Omental fat pad (tissue), 4 donors: Measurements from ENCODE around the gene UBR2. TPM values are rescaled to one million over a fixed set of nuclear protein-coding genes. Genes with fewer than 3 reads are reported as not detected.

Source experiments
- ATAC-seq: fragments of 150-250 bp; one replicate; pipeline ENCODE4 v1.9.1; 2016; ENCODE audit warnings: mild to moderate bottlenecking, moderate library complexity; ENCODE audit not compliant: low FRiP score
- DNase-seq: peaks from one replicate; pipeline ENCODE4 v3.0.0-alpha.2; 2019; ENCODE audit warnings: low spot score
- CTCF ChIP-seq, 3 donors: fragments of 450-650 bp; IDR thresholded peaks; one replicate each; pipeline ENCODE4 v1.5.1; 2016 to 2017; ENCODE audit warnings: antibody characterized with exemption in 3 of 3, mild to moderate bottlenecking in 3 of 3, moderate library complexity in 2 of 3
- total RNA-seq, 4 donors: library from RNA; depleted of rRNA; stranded (reverse); fragments of >200 nt; gene quantifications; one replicate each; pipeline ENCODE4 v1.1.0, GENCODE V29; 2016

Gene UBR2
- total RNA-seq, 4 donors from 2014 or later: 20.8 to 42.9 (median 26.6) TPM

DNA sequence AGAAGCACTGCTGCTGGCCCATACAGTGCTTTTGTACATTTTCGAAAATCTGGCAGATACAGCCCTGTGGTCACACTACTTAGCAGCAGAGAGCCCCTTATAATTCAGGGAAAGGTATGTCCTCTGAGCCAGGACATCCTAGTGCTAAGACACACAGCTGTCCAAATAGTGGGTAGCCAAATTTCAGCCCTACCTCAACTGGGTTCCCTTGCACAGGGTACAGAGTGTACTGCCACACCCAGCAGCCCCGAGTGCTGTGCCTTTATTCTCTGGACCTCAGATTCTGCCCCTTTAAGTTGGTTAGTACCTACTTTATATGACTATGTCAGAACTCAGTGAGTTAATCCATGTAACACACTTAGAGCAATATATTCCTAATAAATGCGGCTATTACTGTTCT lies 111.0 kb downstream of the UBR2 start:
- no peak for TF ChIP-seq CTCF (IDR thresholded peaks at IDR 0.05)
- no peak for ATAC-seq
- no peak for DNase-seq

DNA sequence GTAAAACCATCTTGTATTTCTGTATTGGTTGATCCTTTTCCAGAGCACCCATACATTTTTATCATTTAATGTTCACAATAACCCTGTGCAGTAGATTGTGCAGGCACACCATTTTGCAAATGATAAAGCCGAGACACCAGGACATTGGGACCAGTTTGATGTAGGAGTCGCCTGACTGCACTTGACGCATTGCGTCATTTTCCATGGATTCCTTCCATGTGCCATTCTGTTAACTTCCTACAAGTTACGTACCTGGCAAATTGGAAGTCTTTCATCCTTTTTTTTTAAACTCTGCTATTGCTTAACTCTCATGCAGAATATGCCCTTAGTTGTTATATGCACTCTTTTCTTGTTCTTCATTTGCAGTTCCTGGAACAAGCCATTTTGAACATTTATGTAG lies 115.5 kb downstream of the UBR2 start:
- no peak for ATAC-seq
- TF ChIP-seq CTCF (IDR thresholded peaks at IDR 0.05): no peak
- DNase-seq: no peak

- no peak for DNase-seq
- no peak for ATAC-seq
These were observed 124.5 kb downstream of the UBR2 start for GRCh38 chr6:42688281-42688680.

GRCh38 chr6:42689371-42689770 lies 125.5 kb downstream of the UBR2 start:
- DNase-seq: no peak
- ATAC-seq: no peak
- TF ChIP-seq CTCF (IDR thresholded peaks at IDR 0.05): no peak

More at GRCh38 chr6:42688281-42688680, 124.5 kb downstream of the UBR2 start:
- no peak for TF ChIP-seq CTCF (IDR thresholded peaks at IDR 0.05)

- no peak for TF ChIP-seq CTCF (IDR thresholded peaks at IDR 0.05)
- ATAC-seq (no peak), DNase-seq (no peak)
These were observed 126.4 kb downstream of the UBR2 start for GRCh38 chr6:42690151-42690702.

- DNase-seq (no peak), ATAC-seq (no peak)
- TF ChIP-seq CTCF (IDR thresholded peaks at IDR 0.05): no peak
These were observed 127.0 kb downstream of the UBR2 start for GRCh38 chr6:42690872-42691271.

DNA sequence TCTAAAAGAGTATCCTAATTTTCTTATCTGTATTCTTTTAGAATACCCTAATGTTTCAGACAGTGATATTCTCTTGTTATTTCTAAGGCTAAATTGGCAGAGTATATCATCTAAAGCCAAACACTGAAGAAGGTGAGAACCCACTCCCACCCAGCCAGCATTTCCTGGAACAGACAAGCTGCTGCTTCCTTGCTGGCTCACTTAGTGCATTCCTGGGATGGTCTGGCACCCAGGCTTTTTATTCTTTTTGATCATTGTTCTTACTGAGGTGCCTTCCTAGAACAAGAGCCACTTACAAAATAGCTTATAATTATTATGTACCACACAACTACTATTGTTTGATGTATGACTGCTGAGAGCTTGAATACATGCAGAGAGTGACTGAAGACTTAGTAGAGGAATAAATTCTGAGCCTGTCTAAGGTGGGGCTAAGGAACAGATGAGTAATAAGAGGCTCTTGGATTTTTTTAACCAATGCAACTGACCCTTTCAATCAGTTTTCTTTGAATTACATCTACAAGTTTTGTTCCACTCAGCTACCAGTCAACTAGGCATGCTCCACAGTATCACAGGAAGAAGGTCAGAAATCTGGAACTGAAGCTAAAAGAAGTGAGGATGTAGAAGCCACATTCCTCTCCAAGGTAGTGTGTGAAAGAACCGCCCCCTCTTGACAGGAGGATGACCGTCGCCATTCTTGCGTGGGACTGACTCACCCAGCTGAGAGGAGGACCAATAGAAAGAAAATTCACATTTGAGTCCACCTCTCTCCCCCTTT lies 128.5 kb downstream of the UBR2 start:
- DNase-seq: no peak
- ATAC-seq: peak; percentile 75
- no peak for TF ChIP-seq CTCF (IDR thresholded peaks at IDR 0.05)
